NT2/D1 (cell line): ENCODE results near the gene OSBP2.

Experiments used
- SUZ12 ChIP-seq: IDR thresholded peaks from 2 replicates; pipeline ENCODE4 v1.6.1; 2011; ENCODE audit not compliant: insufficient read length, insufficient read depth; ENCODE audit errors: extremely low read depth
- YY1 ChIP-seq: IDR thresholded peaks from 2 replicates; pipeline ENCODE4 v1.6.1; 2011; ENCODE audit not compliant: insufficient read length, insufficient read depth
- ZNF274 ChIP-seq: IDR thresholded peaks from 2 replicates; pipeline ENCODE4 v1.6.1; 2011; ENCODE audit warnings: mild to moderate bottlenecking, low read depth, low read length

DNA sequence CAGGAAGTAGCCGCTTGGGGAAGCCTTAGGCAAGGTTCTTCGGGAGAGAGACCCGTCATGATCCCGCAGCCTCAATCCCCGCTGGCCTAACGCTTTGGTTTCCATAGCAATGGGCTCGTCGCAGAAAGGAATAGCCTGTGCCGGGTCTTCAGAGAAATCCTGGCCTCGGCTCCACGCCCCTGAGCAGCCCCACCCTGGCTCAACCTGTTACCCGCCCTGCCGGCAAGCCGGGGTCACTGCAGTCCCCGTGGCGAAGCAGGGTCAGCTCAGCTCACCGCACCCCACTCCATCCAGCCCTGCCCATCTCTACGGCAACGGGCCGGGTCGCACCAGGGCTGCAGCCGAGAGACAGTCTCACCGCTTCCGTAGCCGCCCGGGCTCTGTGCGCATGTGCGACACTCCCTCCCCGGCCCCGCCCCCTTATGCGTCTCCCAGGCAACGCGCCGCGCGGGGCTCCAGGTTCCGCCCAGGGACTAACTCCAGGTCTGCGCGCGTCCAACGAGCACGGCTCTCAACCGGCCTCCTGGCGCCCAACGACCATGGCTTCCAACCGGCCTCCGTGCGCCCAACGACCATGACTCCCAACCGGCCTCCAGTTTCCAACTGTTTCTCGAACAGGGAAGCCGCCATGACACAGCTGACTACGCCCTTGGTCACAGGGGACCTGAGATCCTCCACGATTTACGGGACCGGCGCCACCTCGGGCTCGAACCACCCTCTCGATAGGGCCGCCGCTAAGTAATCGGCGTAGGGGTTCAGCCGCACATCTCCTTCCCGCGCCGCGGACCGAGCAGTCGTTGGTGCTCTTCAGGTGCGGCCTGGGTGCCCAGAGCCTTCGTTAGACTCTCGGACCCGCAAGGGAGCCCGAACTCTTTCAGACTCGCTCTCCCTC, 26.9 kb upstream of the OSBP2 start, which contains the start of gene DUSP18:
- TF ChIP-seq ZNF274 (no peak), SUZ12 (no peak), YY1 (no peak)
